Heart right ventricle (tissue), 16 donors: ENCODE data around the gene SUFU. TPM values are rescaled to one million over a fixed set of nuclear protein-coding genes. Genes with fewer than 3 reads are reported as not detected.
A peak's percentile ranks its signal among the peaks of the same experiment; 100 is the strongest.

Experiments
- ATAC-seq, 8 donors: fragments of 200-7000 bp; cut with Tn5 transposase; one replicate each; pipeline ENCODE4 v1.9.1; 2020; ENCODE audit warnings: mild to moderate bottlenecking in 8 of 8, moderate library complexity in 8 of 8, moderate number of reproducible peaks in 1 of 8
- DNase-seq, 2 donors: peaks; one replicate each; pipeline ENCODE4 v3.0.0-alpha.2; 2020
- H3K27ac ChIP-seq, 10 donors: fragments of 200-600 bp; sonication (generic) in 2 of 10; one replicate each; pipeline versions ENCODE4 v1.5.0 to v1.8.0; 2020 to 2022; ENCODE audit warnings: mild to moderate bottlenecking in 3 of 10
- H3K27me3 ChIP-seq, 7 donors: fragments of 200-600 bp; one replicate each; pipeline ENCODE4 v1.8.0; 2021 to 2022; ENCODE audit warnings: mild to moderate bottlenecking in 2 of 7
- H3K36me3 ChIP-seq, 9 donors: fragments of 200-600 bp; sonication (generic) in 1 of 9; one replicate each; pipeline versions ENCODE4 v1.5.0 to v1.8.0; 2020 to 2022; ENCODE audit warnings: mild to moderate bottlenecking in 2 of 9
- H3K4me1 ChIP-seq, 9 donors: fragments of 200-600 bp; sonication (generic) in 1 of 9; one replicate each; pipeline versions ENCODE4 v1.5.0 to v1.8.0; 2020 to 2022; ENCODE audit warnings: mild to moderate bottlenecking in 4 of 9
- H3K4me3 ChIP-seq, 10 donors: fragments of 200-600 bp; sonication (generic) in 2 of 10; one replicate each; pipeline versions ENCODE4 v1.5.0 to v1.8.0; 2020 to 2022; ENCODE audit warnings: mild to moderate bottlenecking in 7 of 10, moderate library complexity in 2 of 10
- H3K9me3 ChIP-seq, 11 donors: fragments of 200-600 bp in 10 of 11; sonication (generic) in 2 of 11; one replicate each; pipeline versions ENCODE4 v1.5.0 to v1.8.0; 2013 to 2022; ENCODE audit warnings: mild to moderate bottlenecking in 2 of 11, control low read depth in 1 of 11, moderate library complexity in 1 of 11
- WGBS, 2 donors: extraction: QIAGEN DNeasy Blood & Tissue Kit; methylation state at CpG; one replicate each; pipeline ENCODE4 v1.1.7; 2013; ENCODE audit warnings: inconsistent platforms in 1 of 2; 5-methylcytosine and 5-hydroxymethylcytosine counted together
- intact Hi-C, 10 donors: fragments of 100-400 bp; cut with DNase I; formaldehyde crosslinking; loops; one replicate each; pipeline versions ENCODE4 v1.11.1 to v1.14.2; 2022
- polyA plus RNA-seq, 2 donors: library from polyadenylated mRNA; stranded (reverse); fragments of 200-250 nt; gene quantifications; one replicate each; pipeline ENCODE4 v1.2.3, GENCODE V29; 2013
- total RNA-seq, 10 donors: library from RNA; stranded (reverse); fragmentation: NEBNext Ultra II Directional in 3 of 10; extraction: Animal tissue kit (Norgen Biotek cat#: 25700) in 3 of 10; gene quantifications; one replicate each; pipeline versions ENCODE4 v1.2.1 to v1.2.4, GENCODE V29; 2021 to 2023
- TF ChIP-seq, protein P1 (sequence below), 9 donors: fragments of 200-600 bp; sonication (generic) in 2 of 9; IDR thresholded peaks; one replicate each; pipeline versions ENCODE4 v1.5.0 to v1.8.0; 2021 to 2022; ENCODE audit warnings: antibody characterized with exemption in 9 of 9, mild to moderate bottlenecking in 5 of 9, moderate library complexity in 1 of 9
- donor health status: Arrhythmogenic right ventricular cardiomyopathy.
- donor health status: ischemic (EF 13 %, LVEDD 7.1; RV severe dilation, severe dysfunction).
- donor health status: healthy with polysubstance abuse.
- donor health status: DM: no; HTN: yes; CAD: no.
- donor health status: DM: no; HTN: no; CAD: no.
- donor health status: ischemic (EF 25% LVEDD 6.9; RV normal size, moderate dysfunction).
- donor health status: ischemic (EF 25% LVEDD 5.7; RV mildly dilated, moderate dysfunction).
- donor health status: healthy.
- donor health status: DM: yes; HTN: yes; CAD: no.
- donor health status: Ischemic cardiomyopathy.
- donor health status: ischemic (EF 35%, LVEDD 5.7; RV mildly dilated, moderate dysfunction).
- donor health status: nonischemic (EF 11% LVEDD 7.7; RV severe dilation, severe dysfunction).
- donor health status: DM: yes; HTN: yes; CAD: no.
- donor health status: PGD.
- donor health status: ischemic (EF 29% LVEDD 5.4; RV normal size, mild dysfunction).
- donor health status: nonischemic (EF 23%, LVEDD 6.1; RV moderate dilation, normal function).

The SUFU gene
- total and polyA plus RNA-seq, 12 donors, result 3.3 to 10.1 (median 7.2) TPM

DNA sequence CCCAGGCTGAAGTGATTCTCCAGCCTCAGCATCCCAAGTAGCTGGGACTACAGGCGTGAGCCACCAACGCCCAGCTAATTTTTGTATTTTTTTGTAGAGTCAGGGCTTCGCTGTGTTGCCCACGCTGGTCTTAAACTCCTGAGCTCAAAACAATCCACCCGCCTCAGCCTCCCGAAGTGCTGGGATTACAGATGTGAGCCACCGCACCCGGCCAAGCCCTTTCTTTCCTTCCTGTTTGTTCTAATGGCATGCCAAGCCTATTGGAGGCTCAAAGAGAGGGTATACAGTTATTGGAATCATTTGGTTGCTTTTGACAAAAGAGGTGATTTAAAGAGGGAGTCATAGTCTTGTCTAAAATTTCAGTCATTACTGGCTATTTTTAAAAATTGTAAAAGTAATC, 94.5 kb downstream of the SUFU start:
- H3K27ac ChIP-seq, result peak overlapping the region in 9 of 10 donors; percentile 68 to 93 (median 77)
- H3K36me3 ChIP-seq, result peaks cover 0 to 94% (median 8%) of the 10 kb centered on the region in 9 donors
- no peak for DNase-seq
- no peak overlapping the region for H3K4me3 ChIP-seq
- H3K9me3 ChIP-seq, result no peaks in the 10 kb centered on the region
- no peaks in the 10 kb centered on the region for H3K27me3 ChIP-seq
- no peak for ATAC-seq
- WGBS, 2 donors, result 60 to 70% methylated on average over 8 of the region's 8 CpGs
- TF ChIP-seq, protein P1, sequence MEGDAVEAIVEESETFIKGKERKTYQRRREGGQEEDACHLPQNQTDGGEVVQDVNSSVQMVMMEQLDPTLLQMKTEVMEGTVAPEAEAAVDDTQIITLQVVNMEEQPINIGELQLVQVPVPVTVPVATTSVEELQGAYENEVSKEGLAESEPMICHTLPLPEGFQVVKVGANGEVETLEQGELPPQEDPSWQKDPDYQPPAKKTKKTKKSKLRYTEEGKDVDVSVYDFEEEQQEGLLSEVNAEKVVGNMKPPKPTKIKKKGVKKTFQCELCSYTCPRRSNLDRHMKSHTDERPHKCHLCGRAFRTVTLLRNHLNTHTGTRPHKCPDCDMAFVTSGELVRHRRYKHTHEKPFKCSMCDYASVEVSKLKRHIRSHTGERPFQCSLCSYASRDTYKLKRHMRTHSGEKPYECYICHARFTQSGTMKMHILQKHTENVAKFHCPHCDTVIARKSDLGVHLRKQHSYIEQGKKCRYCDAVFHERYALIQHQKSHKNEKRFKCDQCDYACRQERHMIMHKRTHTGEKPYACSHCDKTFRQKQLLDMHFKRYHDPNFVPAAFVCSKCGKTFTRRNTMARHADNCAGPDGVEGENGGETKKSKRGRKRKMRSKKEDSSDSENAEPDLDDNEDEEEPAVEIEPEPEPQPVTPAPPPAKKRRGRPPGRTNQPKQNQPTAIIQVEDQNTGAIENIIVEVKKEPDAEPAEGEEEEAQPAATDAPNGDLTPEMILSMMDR (IDR thresholded peaks at IDR 0.05), result no peak
- intact Hi-C loops, result loop anchor here in 3 of 10 donors (5.0 kb wide), 2 partner anchors 44 to 49 kb away; partner anchors contain the start of gene TRIM8 (in 1 of the 3)
- peaks cover 20 to 85% (median 75%) of the 10 kb centered on the region in 9 donors for H3K4me1 ChIP-seq

DNA sequence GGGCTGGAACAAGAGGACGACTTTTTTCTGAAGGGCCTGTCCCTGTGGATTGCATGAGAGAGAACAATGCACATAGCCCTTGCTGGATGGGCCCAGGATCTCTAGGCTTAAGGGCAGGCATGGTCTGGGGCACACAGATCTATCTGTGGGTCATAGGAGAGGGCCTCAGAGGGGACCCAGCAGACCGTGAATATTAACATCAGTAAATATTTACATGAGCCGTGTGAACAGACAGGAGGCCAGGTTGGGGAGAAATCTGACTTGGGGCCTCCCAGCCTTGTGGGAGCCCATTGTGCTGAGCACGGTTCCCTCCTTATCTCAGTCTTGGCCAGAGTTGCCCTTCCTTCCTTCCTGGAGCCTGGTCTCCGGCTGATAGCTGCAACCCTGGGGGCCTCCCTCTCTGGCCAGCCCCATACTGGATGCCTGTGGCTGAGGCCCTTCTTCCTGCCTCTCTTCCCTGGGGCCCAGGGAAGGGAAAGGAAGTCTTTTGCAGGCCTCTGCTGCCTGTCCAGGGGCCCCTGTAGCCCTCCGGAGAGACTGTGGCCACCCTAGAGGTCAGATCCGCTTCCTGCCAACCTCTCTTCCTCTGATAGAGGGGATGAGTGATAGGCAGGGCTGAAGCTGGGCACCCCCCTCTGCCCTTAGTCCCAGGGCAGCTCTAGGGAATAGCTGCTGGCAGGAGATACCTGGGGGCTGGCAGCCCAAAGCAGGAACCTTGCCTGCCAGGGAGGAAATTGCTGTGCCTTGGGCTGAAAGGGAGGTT, 96.0 kb downstream of the SUFU start:
- peak; percentile 29 to 61 (median 44) for ATAC-seq
- peaks cover 25 to 100% (median 90%) of the 10 kb centered on the region in 9 donors for H3K4me1 ChIP-seq
- WGBS, 2 donors, result 29 to 36% methylated on average over 7 of the region's 7 CpGs
- no peaks in the 10 kb centered on the region for H3K27me3 ChIP-seq
- peak in 1 of 2 donors; percentile 50 for DNase-seq
- peaks cover 0 to 89% (median 5%) of the 10 kb centered on the region in 9 donors for H3K36me3 ChIP-seq
- H3K9me3 ChIP-seq, result no peaks in the 10 kb centered on the region
- no peak overlapping the region for H3K4me3 ChIP-seq
- TF ChIP-seq, protein P1 (IDR thresholded peaks at IDR 0.05), result no peak
- intact Hi-C loops, result loop anchor here in 4 of 10 donors (5.0 kb wide), 3 partner anchors 38 to 48 kb away; partner anchors contain the start of gene TRIM8 (in 1 of the 4)
- peak overlapping the region in 9 of 10 donors; percentile 46 to 93 (median 77) for H3K27ac ChIP-seq

DNA sequence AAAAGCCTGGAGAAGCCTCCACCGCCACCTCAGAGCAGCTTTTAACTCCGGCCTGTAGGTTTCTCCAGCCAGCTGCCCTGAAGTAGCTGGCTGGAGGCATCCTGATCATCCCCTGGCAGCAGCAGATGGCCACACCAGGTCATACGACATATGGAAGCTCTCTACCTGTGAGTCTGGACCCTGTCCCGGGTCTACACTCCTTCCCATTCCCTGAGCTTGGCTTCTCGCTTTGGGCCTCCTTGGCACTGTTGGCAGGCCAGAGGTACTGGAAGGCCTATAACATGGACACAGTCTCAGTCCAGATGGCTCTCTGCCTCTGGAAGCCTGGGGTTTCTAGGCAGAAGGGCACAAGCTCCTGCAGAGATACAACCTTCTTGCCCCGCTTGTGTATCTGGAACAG, 97.0 kb downstream of the SUFU start:
- intact Hi-C loops, result loop anchor here in 1 of 10 donors (5.0 kb wide), 1 partner anchor 36 kb away; no protein-coding TSS in a partner anchor
- Histone ChIP-seq H3K9me3 (no peaks in the 10 kb centered on the region), H3K27ac (peak overlapping the region in 9 of 10 donors; percentile 46 to 93 (median 77)), H3K27me3 (no peaks in the 10 kb centered on the region), H3K4me3 (no peak overlapping the region), H3K4me1 (peaks cover 25 to 98% (median 91%) of the 10 kb centered on the region in 9 donors), H3K36me3 (peaks cover 0 to 87% (median 5%) of the 10 kb centered on the region in 9 donors)
- ATAC-seq (no peak), DNase-seq (no peak)
- TF ChIP-seq, protein P1 (IDR thresholded peaks at IDR 0.05), result no peak
- WGBS, 2 donors, result 89 to 97% methylated on average over 6 of the region's 6 CpGs

DNA sequence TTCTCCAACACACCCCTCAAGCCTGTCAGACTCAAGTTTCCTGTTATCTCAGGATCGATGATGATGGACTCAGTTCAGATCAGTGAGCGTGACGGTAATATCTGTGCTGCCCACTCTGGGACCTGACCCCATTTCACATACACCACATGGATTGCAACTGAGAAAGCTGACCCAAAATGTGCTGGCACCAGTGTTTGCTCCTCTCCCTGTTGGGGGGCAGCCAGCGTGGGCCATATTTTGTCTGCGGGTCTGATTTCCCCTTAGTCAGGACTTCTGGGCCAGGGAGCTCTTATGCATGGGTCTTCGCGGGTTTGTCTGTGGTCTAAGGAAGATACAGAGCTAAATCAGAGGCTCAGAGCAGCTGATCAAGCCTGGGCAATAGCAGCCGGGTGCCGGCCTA, 97.9 kb downstream of the SUFU start:
- Histone ChIP-seq H3K27ac (peak overlapping the region in 9 of 10 donors; percentile 26 to 93 (median 76)), H3K36me3 (peaks cover 0 to 88% (median 5%) of the 10 kb centered on the region in 9 donors), H3K27me3 (no peaks in the 10 kb centered on the region), H3K4me3 (no peak overlapping the region), H3K9me3 (no peaks in the 10 kb centered on the region), H3K4me1 (peaks cover 19 to 93% (median 84%) of the 10 kb centered on the region in 9 donors)
- TF ChIP-seq, protein P1 (IDR thresholded peaks at IDR 0.05), result no peak
- ATAC-seq (no peak), DNase-seq (no peak)
- intact Hi-C loops, result loop anchor here in 1 of 10 donors (5.0 kb wide), 1 partner anchor 36 kb away; no protein-coding TSS in a partner anchor
- 83 to 87% methylated on average over 9 of the region's 9 CpGs for WGBS, 2 donors
